Liver (tissue), 9 donors: ENCODE results near the gene NUB1. TPM values are rescaled to one million over a fixed set of nuclear protein-coding genes. Genes with fewer than 3 reads are reported as not detected.

ENCODE experiments used
- DNase-seq: peaks from one replicate; pipeline ENCODE4 v3.0.0-alpha.2; 2017; ENCODE audit warnings: low spot score
- H3K27ac ChIP-seq, 2 donors: one replicate each; pipeline ENCODE4 v1.7.0; 2013; ENCODE audit warnings: inconsistent platforms in 2 of 2, low read length in 2 of 2, control low read depth in 1 of 2, low read depth in 1 of 2, mild to moderate bottlenecking in 1 of 2
- H3K27me3 ChIP-seq, 4 donors: one replicate each; pipeline versions ENCODE4 v1.6.1 to v1.7.0; 2013; ENCODE audit warnings: low read length in 3 of 4, inconsistent platforms in 1 of 4, mild to moderate bottlenecking in 1 of 4, moderate library complexity in 1 of 4; ENCODE audit not compliant: control insufficient read depth in 4 of 4, insufficient read depth in 4 of 4
- H3K36me3 ChIP-seq, 4 donors: one replicate each; pipeline versions ENCODE4 v1.6.1 to v1.7.0; 2013; ENCODE audit warnings: low read length in 3 of 4, mild to moderate bottlenecking in 3 of 4, low read depth in 1 of 4, moderate library complexity in 1 of 4; ENCODE audit not compliant: control insufficient read depth in 4 of 4, insufficient read depth in 3 of 4
- H3K4me1 ChIP-seq, 4 donors: one replicate each; pipeline versions ENCODE4 v1.6.1 to v1.7.0; 2013; ENCODE audit warnings: low read length in 3 of 4, mild to moderate bottlenecking in 3 of 4, moderate library complexity in 1 of 4; ENCODE audit not compliant: control insufficient read depth in 4 of 4, insufficient read depth in 4 of 4
- H3K4me3 ChIP-seq, 3 donors: one replicate each; pipeline versions ENCODE4 v1.6.1 to v1.7.0; 2013; ENCODE audit warnings: low read length in 3 of 3, control low read depth in 1 of 3, low read depth in 1 of 3, mild to moderate bottlenecking in 1 of 3
- H3K9ac ChIP-seq, 2 donors: one replicate each; pipeline ENCODE4 v1.7.0; 2013; ENCODE audit warnings: low read length in 2 of 2, mild to moderate bottlenecking in 2 of 2, moderate library complexity in 2 of 2, control low read depth in 1 of 2, low read depth in 1 of 2
- H3K9me3 ChIP-seq, 4 donors: one replicate each; pipeline versions ENCODE4 v1.6.1 to v1.7.0; 2013; ENCODE audit warnings: low read length in 3 of 4; ENCODE audit not compliant: control insufficient read depth in 4 of 4
- ATF3 ChIP-seq: IDR thresholded peaks from 2 replicates; pipeline ENCODE4 v1.6.1; 2016; ENCODE audit warnings: antibody characterized with exemption
- CTCF ChIP-seq: fragments of 150-350 bp; IDR thresholded peaks from 2 replicates; pipeline ENCODE4 v1.5.1; 2017; ENCODE audit warnings: improper control_type of control experiment, low read depth, low read length; ENCODE audit not compliant: missing input control
- EGR1 ChIP-seq, 2 donors: IDR thresholded peaks; 2 replicates each; pipeline ENCODE4 v1.6.1; 2016 to 2018; ENCODE audit warnings: antibody characterized with exemption in 2 of 2, low read depth in 2 of 2
- FOXA1 ChIP-seq: IDR thresholded peaks from 2 replicates; pipeline ENCODE4 v1.6.1; 2016; ENCODE audit warnings: antibody characterized with exemption
- FOXA2 ChIP-seq: IDR thresholded peaks from 2 replicates; pipeline ENCODE4 v1.6.1; 2016; ENCODE audit warnings: antibody characterized with exemption
- GABPA ChIP-seq, 2 donors: IDR thresholded peaks in 1 of 2; conservative IDR thresholded peaks in 1 of 2; 2 replicates each; pipeline ENCODE4 v1.6.1; 2016; ENCODE audit warnings: antibody characterized with exemption in 2 of 2, mild to moderate bottlenecking in 1 of 2, moderate library complexity in 1 of 2
- HNF4A ChIP-seq, 2 donors: conservative IDR thresholded peaks; 2 replicates each; pipeline ENCODE4 v1.6.1; 2016; ENCODE audit warnings: antibody characterized with exemption in 2 of 2, mild to moderate bottlenecking in 2 of 2
- HNF4G ChIP-seq: IDR thresholded peaks from 2 replicates; pipeline ENCODE4 v1.6.1; 2016; ENCODE audit warnings: antibody characterized with exemption
- JUND ChIP-seq, 2 donors: IDR thresholded peaks; 2 replicates each; pipeline ENCODE4 v1.6.1; 2016; ENCODE audit warnings: antibody characterized with exemption in 2 of 2
- NR2F2 ChIP-seq: IDR thresholded peaks from 2 replicates; pipeline ENCODE4 v1.6.1; 2016; ENCODE audit warnings: antibody characterized with exemption
- RAD21 ChIP-seq, 2 donors: IDR thresholded peaks; 2 replicates each; pipeline ENCODE4 v1.6.1; 2016; ENCODE audit warnings: antibody characterized with exemption in 2 of 2, mild to moderate bottlenecking in 2 of 2
- RXRA ChIP-seq, 2 donors: IDR thresholded peaks; 2 replicates each; pipeline ENCODE4 v1.6.1; 2017 to 2018; ENCODE audit warnings: antibody characterized with exemption in 2 of 2, mild to moderate bottlenecking in 1 of 2
- SP1 ChIP-seq: IDR thresholded peaks from 2 replicates; pipeline ENCODE4 v1.6.1; 2018; ENCODE audit warnings: antibody characterized with exemption, mild to moderate bottlenecking
- TAF1 ChIP-seq: conservative IDR thresholded peaks from 2 replicates; pipeline ENCODE4 v1.6.1; 2016; ENCODE audit warnings: antibody characterized with exemption, mild to moderate bottlenecking
- YY1 ChIP-seq: IDR thresholded peaks from 2 replicates; pipeline ENCODE4 v1.6.1; 2016; ENCODE audit warnings: antibody characterized with exemption, mild to moderate bottlenecking
- ZBTB33 ChIP-seq: IDR thresholded peaks from 2 replicates; pipeline ENCODE4 v1.6.1; 2016; ENCODE audit warnings: antibody characterized with exemption
- WGBS: extraction: QIAGEN DNeasy Blood & Tissue Kit; methylation state at CpG from one replicate; pipeline ENCODE4 v1.1.7; 2013; 5-methylcytosine and 5-hydroxymethylcytosine counted together
- polyA plus RNA-seq, 2 donors: library from polyadenylated mRNA; stranded (reverse) in 1 of 2; unstranded in 1 of 2; fragments of 200-250 nt in 1 of 2; fragments of >200 nt in 1 of 2; fragmentation: Nextera tagmentation in 1 of 2; extraction: Ambion mirVana in 1 of 2; gene quantifications; one replicate each; pipeline versions ENCODE4 v1.2.1 to v1.2.3, GENCODE V29; 2013 to 2015
- total RNA-seq, 2 donors: library from RNA; depleted of rRNA; stranded (reverse); fragments of >200 nt; gene quantifications; one replicate each; pipeline ENCODE4 v1.2.3, GENCODE V29; 2014
- TF ChIP-seq, protein P1 (sequence below): IDR thresholded peaks from 2 replicates; pipeline ENCODE4 v1.6.1; 2016; ENCODE audit warnings: antibody characterized with exemption
- TF ChIP-seq, protein P2 (sequence below): IDR thresholded peaks from 2 replicates; pipeline ENCODE4 v1.6.1; 2016; ENCODE audit warnings: antibody characterized with exemption, mild to moderate bottlenecking
- donor health status: healthy.
- donor health status: healthy.
- donor health status: healthy.
- donor health status: healthy.
- donor health status: healthy.

The NUB1 gene
- total and polyA plus RNA-seq, 4 donors = 14.0 to 27.9 (median 18.8) TPM

DNA sequence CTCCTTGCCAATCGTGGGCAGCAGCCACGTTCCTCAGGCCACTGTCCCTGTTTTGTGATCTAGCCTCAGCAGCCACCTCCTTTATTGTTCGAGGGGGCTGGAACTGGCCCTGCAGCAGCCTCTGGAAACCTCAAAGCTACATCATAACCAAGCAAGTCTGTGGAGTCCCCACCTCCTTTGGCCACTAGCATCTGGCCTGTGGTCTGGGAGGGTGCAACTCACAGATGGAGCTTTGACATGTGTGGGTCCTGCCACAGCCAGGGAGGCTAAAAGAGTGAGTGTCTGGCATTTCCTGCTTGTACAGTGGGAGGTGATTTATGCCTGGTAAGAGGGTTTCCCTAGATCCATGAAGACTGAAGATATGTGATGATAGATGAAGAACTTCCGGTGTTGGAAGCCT is 32.3 kb upstream of the NUB1 start:
- H3K27me3 ChIP-seq = peaks cover 0 to 6% (median 0%) of the 10 kb centered on the region in 4 donors
- H3K4me1 ChIP-seq = no peaks in the 10 kb centered on the region
- DNase-seq = peak; percentile 24
- no peak overlapping the region for H3K9ac ChIP-seq
- 53% methylated on average over 4 of the region's 4 CpGs for WGBS
- no peak overlapping the region for H3K27ac ChIP-seq
- H3K9me3 ChIP-seq = no peaks in the 10 kb centered on the region
- H3K4me3 ChIP-seq = no peak overlapping the region
- no peak for TF ChIP-seq EGR1 (IDR thresholded peaks at IDR 0.05; ENCODE audit: low read depth in 2 of 2)
- TF ChIP-seq, protein P1, sequence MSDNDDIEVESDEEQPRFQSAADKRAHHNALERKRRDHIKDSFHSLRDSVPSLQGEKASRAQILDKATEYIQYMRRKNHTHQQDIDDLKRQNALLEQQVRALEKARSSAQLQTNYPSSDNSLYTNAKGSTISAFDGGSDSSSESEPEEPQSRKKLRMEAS = no peak
- no peak for TF ChIP-seq RXRA (IDR thresholded peaks at IDR 0.05)
- no peak for TF ChIP-seq TAF1
- no peak for TF ChIP-seq NR2F2
- TF ChIP-seq FOXA1 = no peak
- TF ChIP-seq ATF3 = no peak
- TF ChIP-seq HNF4A (conservative IDR thresholded peaks at IDR 0.05) = no peak
- no peak for TF ChIP-seq FOXA2
- no peak for TF ChIP-seq RAD21 (IDR thresholded peaks at IDR 0.05)
- TF ChIP-seq, protein P2, sequence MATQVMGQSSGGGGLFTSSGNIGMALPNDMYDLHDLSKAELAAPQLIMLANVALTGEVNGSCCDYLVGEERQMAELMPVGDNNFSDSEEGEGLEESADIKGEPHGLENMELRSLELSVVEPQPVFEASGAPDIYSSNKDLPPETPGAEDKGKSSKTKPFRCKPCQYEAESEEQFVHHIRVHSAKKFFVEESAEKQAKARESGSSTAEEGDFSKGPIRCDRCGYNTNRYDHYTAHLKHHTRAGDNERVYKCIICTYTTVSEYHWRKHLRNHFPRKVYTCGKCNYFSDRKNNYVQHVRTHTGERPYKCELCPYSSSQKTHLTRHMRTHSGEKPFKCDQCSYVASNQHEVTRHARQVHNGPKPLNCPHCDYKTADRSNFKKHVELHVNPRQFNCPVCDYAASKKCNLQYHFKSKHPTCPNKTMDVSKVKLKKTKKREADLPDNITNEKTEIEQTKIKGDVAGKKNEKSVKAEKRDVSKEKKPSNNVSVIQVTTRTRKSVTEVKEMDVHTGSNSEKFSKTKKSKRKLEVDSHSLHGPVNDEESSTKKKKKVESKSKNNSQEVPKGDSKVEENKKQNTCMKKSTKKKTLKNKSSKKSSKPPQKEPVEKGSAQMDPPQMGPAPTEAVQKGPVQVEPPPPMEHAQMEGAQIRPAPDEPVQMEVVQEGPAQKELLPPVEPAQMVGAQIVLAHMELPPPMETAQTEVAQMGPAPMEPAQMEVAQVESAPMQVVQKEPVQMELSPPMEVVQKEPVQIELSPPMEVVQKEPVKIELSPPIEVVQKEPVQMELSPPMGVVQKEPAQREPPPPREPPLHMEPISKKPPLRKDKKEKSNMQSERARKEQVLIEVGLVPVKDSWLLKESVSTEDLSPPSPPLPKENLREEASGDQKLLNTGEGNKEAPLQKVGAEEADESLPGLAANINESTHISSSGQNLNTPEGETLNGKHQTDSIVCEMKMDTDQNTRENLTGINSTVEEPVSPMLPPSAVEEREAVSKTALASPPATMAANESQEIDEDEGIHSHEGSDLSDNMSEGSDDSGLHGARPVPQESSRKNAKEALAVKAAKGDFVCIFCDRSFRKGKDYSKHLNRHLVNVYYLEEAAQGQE = no peak
- TF ChIP-seq JUND (IDR thresholded peaks at IDR 0.05) = no peak
- TF ChIP-seq ZBTB33 = no peak
- TF ChIP-seq GABPA (IDR thresholded peaks at IDR 0.05 in 1 of 2, conservative IDR thresholded peaks at IDR 0.05 in 1 of 2) = no peak
- TF ChIP-seq HNF4G = no peak
- no peak for TF ChIP-seq YY1
- no peak for TF ChIP-seq CTCF
- no peak for TF ChIP-seq SP1
- no peaks in the 10 kb centered on the region for H3K36me3 ChIP-seq
